Body of pancreas (tissue), 4 donors: Measurements from ENCODE around the gene CPB1.

ENCODE experiments used
- POLR2A ChIP-seq, 3 donors: fragments of 450-650 bp; IDR thresholded peaks; one replicate each; pipeline ENCODE4 v1.6.1; 2016; ENCODE audit warnings: antibody characterized with exemption in 3 of 3, mild to moderate bottlenecking in 2 of 3
- TF ChIP-seq, protein P1 (sequence below), 7 experiments: fragments of 450-650 bp in 4 of 7; fragments of 200-600 bp in 3 of 7; sonication (generic) in 3 of 7; IDR thresholded peaks; one replicate each; pipeline ENCODE4 v1.5.1; 2016 to 2019; ENCODE audit warnings: antibody characterized with exemption in 7 of 7

DNA sequence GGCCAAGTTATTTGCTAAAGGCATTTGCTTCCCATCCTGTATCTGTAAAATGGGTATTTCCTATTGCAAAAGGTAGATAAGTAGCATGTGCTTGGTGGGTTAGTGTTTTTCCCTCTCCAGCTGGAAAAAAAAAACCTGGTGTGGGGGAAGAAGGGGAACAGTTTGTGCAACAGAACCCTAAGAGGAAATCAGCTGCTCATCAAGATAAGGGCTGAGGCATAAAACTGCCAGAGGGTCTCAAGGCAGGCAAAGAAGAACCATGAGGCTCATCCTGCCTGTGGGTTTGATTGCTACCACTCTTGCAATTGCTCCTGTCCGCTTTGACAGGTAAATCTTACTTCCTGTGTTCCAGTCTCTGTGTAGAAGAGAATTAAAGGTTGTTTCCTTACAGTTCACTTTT is 37.4 kb downstream of the CPB1 start, which contains the start of gene CPA3:
- TF ChIP-seq, protein P1, sequence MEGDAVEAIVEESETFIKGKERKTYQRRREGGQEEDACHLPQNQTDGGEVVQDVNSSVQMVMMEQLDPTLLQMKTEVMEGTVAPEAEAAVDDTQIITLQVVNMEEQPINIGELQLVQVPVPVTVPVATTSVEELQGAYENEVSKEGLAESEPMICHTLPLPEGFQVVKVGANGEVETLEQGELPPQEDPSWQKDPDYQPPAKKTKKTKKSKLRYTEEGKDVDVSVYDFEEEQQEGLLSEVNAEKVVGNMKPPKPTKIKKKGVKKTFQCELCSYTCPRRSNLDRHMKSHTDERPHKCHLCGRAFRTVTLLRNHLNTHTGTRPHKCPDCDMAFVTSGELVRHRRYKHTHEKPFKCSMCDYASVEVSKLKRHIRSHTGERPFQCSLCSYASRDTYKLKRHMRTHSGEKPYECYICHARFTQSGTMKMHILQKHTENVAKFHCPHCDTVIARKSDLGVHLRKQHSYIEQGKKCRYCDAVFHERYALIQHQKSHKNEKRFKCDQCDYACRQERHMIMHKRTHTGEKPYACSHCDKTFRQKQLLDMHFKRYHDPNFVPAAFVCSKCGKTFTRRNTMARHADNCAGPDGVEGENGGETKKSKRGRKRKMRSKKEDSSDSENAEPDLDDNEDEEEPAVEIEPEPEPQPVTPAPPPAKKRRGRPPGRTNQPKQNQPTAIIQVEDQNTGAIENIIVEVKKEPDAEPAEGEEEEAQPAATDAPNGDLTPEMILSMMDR (IDR thresholded peaks at IDR 0.05): no peak
- TF ChIP-seq POLR2A (IDR thresholded peaks at IDR 0.05): no peak
